ENCODE data around the gene CELA1.

CELA1 gene

DNA sequence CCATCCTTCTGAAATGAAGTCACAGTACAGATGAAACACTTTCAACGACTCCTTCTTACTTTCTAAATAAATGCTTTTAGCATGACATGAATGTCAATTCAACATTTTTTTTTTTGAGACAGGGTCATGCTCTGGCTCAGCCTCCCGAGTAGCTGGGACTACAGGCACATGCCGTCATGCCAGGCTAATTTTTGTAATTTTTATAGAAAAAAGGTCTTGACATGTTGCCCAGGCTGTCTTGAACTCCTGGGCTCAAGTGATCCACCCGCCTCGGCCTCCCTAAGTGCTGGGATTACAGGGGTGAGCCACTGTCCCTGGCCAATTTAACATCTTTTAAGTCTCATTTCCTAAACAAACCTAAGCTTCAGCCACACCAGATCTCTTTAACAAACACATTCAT lies 28.4 kb upstream of the CELA1 start:
- no peak for DNase-seq (ENCODE audit: low spot score)

DNA sequence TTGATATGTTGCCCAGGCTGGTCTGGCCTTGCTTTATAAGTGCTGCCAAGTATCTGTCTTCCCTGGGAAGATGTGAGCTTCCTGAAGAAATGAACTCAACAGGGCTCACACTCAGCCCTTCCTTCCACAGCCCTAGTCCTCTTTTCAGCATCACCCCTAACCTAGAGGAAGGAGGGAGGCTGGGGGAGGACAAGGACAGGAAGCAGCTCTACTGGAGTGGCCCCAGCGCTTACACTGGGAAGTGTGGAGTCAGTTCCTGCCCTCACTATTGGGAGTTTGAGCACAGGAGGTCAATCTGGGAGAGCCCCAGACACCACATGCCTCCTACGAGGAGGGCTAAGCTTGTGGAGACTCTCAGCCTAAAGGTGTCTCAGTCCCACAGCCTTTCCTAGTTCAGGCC lies 27.9 kb upstream of the CELA1 start:
- DNase-seq (ENCODE audit: low spot score), result no peak

DNA sequence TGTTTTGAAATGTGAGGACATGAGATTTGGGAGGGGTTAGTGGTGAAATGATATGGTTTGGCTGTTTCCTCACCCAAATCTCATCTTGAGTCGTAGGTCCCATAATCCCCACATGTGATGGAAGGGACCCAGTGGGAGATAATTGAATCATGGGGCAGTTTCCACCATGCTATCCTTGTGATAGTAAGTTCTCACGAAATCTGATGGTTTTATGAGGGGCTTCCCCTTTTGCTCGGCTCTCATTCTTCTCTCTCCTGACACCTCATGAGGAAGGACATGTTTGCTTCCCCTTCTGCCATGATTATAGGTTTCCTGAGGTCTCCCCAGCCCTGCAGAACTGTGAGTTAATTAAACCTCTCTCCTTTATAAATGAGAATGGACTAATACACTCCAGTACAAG lies 26.7 kb upstream of the CELA1 start:
- DNase-seq (ENCODE audit: low spot score), result no peak

DNA sequence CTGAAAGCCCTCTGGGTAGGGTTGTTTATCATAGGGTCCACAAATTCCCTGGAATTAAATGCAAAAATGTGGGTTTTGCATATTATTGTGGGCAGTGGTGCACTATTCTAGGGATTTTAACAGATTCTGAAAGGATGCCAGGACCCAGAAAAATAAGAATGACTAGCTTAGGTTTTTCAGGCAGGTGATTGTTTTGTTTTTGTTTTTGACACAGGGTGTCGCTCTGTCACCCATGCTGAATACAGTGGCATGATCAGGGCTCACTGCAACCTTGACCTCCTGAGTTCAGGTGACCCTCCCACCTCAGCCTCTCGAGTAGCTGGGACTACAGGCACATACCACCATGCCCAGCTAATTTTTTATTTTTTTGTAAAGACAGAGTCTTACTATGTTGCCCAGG lies 25.5 kb upstream of the CELA1 start:
- DNase-seq (ENCODE audit: low spot score), result no peak

- no peak for DNase-seq (ENCODE audit: low spot score)
Observed at GRCh38 chr12:51371295-51371953, 24.9 kb upstream of the CELA1 start.

DNA sequence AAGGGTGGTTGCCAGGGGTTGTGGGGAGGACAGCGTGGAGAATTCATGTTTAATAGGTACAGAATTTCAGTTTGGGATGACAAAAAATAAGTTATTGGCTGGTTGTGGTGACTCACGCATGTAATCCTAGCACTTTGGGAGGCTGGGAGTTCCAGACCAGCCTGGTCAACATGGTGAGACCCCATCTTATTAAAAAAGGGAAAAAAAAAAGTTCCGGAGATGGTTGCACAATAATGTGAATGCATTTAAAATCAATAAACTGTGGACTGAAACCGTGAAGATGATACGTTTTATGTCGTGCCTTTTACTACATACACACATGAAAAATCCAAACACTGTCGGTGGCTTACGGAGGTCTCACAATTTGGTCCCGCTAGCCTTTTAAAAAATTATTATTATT lies 24.2 kb upstream of the CELA1 start:
- DNase-seq (ENCODE audit: low spot score), result no peak

GRCh38 chr12:51369581-51369980 lies 23.1 kb upstream of the CELA1 start:
- DNase-seq (ENCODE audit: low spot score), result no peak

GRCh38 chr12:51368640-51369517 lies 22.4 kb upstream of the CELA1 start:
- DNase-seq (ENCODE audit: low spot score), result no peak

GRCh38 chr12:51365276-51365675 lies 18.8 kb upstream of the CELA1 start:
- DNase-seq (ENCODE audit: low spot score), result no peak

GRCh38 chr12:51364001-51364400 lies 17.5 kb upstream of the CELA1 start:
- no peak for DNase-seq (ENCODE audit: low spot score)

GRCh38 chr12:51362747-51363342 lies 16.4 kb upstream of the CELA1 start:
- DNase-seq (ENCODE audit: low spot score), result no peak

- DNase-seq (ENCODE audit: low spot score), result no peak
Observed at GRCh38 chr12:51362307-51362706, 15.8 kb upstream of the CELA1 start.

- no peak for DNase-seq (ENCODE audit: low spot score)
Observed at GRCh38 chr12:51361161-51362016, 14.9 kb upstream of the CELA1 start.

DNA sequence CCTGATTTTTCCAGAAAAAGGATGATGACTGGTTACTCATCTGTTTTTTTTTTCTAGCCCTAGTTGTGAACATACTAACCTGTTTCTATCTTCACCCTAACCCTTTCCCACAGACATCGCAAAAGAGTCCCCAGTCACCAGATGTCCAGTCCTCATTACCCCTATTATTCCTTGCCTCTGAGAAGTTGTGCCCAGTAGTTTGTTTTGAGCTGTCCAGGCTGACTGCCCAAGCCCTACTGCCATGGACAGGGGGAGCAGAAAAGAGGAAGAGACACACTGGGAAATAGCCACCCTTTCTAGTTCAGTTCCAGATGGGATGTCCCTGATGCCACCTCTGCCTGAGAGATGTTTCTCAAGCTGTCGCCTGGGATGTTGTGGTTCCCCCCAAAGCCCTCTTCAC lies 13.8 kb upstream of the CELA1 start:
- DNase-seq (ENCODE audit: low spot score), result no peak

GRCh38 chr12:51359851-51360250 lies 13.4 kb upstream of the CELA1 start:
- DNase-seq (ENCODE audit: low spot score), result no peak

DNA sequence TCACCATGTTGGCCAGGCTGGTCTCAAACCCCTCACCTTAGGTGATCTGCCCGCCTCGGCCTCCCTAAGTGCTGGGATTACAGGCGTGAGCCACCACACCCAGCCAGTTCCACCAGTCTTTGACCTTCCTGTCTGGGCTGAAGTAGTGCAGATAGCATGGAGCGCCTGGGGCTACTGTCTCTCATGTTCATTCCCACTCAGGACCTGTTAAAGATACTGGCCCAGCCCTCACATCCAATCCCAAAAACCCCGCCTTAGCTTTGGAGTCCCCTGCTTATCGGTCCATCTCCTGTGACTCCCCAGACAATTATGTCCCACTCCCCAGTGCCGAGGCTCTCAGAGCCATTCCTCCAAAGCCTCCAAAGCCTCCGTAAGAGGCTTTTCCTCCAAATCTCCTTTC lies 12.0 kb upstream of the CELA1 start:
- no peak for DNase-seq (ENCODE audit: low spot score)

DNA sequence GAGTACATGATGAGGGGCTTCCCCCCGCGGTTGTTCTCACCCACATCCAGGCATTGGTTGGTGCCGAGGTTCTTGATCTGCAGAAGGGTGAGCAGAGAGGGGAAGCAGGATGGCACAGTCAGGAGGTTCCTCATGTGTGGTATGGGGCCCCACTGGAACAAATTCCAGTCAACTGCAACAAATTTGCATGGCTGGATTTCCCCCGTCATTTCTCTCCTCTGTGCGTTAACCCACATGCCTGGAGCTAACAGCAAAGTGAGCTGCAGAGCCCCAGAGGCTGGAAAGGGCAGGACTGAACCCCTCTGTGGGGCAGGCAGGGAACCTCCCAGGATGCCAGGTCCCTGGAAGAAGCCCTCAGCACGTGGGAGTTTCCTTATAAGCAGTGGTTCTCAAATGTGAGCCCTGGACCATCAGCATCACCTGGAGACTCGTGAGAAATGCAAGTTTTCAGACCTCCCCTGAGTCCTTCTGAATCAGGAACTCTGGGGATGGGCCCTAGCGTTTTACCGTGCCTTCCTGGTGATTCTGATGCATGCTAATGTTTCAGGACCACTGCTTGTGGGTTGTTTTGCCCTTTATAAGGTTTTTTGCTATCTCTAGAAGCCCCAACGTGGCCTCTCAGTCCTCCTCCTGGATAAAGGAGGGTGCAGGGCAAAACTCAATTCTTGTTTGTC lies 11.0 kb upstream of the CELA1 start:
- no peak for DNase-seq (ENCODE audit: low spot score)

- peak; percentile 24 for DNase-seq (ENCODE audit: low spot score)
Observed at GRCh38 chr12:51351913-51352532, 5.5 kb upstream of the CELA1 start.

DNA sequence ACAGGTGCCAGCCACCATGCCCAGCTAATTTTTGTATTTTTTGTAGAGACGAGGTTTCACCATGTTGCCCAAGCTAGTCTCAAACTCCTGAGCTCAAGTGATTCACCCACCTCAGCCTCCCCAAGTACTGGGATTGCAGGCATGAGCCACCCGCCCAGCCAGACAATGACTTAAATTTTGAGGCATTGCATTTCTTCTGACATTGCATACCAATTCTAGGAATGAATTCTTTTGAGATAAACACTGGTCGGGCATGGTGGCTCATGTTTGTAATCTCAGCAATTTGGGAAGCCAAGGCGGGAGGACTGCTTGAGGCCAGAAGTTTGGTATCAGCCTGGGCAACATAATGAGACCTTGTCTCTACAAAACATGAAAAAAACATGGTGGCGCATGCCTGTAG lies 2.5 kb upstream of the CELA1 start:
- DNase-seq (ENCODE audit: low spot score), result no peak

DNA sequence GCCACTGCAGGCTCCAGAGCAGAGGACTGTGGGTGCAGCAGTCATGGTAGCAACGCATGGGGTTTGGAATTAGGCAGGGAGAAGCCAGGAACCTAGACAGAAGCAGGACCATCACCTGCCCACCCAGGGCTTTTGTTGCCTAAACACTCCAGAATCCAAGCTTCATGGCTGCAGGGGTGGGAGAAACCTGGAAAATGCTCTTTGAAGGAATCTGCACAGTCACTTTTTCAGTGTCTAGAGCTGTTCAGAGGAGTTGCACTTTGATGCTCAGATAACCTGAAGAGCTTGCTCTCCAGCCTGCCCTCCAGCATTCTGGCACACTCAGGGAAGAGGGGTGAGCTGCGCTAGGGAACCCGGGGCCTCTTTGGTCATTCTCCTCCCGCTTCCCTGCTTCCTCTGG lies 1.6 kb upstream of the CELA1 start:
- DNase-seq (ENCODE audit: low spot score), result no peak

- DNase-seq (ENCODE audit: low spot score), result no peak
Observed at GRCh38 chr12:51345681-51346080, 798 bp downstream of the CELA1 start.
